Measurements from ENCODE around the gene BPHL.
"Not testable (repeated sequence)": the region's sequence is repeated elsewhere in the genome, so short reads cannot be mapped to it uniquely, and the experiment has no call there.

The BPHL gene

DNA sequence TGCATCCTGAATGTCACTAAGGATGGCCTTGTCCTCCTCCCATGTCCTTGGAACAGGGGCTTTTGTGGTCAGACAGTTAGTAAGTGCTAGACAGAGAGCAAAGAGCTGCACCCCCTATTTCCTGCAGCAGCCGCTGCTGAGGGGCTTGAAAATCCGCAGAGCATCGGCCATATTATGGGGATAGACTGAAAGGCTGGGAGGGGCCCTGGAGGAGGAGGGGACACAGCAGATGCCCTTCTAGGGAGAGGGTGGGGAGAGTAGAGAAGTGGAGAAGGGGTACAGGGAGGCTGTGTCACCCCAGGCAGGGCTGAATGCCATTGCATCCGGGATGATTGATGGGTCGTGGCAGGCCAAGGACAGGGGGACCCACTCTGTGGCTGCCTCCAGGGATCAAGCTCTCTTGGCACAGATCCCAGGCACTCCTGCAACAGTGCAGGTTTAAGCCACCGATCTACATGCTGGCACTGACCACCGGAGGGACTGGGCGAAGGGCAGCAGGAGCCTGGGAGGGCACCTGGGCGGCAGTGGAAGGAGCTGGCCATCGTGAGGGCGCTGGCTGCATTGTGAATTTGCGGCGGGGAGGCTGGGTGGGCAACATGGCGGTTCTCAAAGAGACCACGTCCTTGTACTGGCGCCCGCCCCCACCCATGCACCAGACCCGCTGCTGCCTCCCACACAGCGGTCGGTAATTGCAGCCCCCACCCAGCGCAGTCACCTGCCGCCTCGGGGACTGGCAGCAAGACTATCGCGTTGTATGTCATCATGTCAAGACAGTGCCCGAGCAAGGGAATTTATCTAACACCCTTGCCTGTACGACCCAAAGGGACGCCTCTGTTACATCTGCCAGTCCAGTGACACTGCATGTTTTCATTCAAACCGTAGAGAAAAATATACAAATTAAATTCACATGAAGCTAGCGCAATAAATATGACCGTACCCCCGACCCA lies 37.9 kb downstream of the BPHL start:
- not testable (repeated sequence) for DNase-seq (ENCODE audit: low read depth)

GRCh38 chr6:3157131-3157933 lies 38.8 kb downstream of the BPHL start, which contains the start of gene TUBB2A:
Gene TUBB2A (minus strand): TSS chr6:3157544. CDS start chr6:3157463, 81 bp downstream.
- DNase-seq (ENCODE audit: low read depth) = peak; percentile 58

GRCh38 chr6:3159805-3160781 lies 41.6 kb downstream of the BPHL start:
- DNase-seq (ENCODE audit: low read depth) = no peak

DNA sequence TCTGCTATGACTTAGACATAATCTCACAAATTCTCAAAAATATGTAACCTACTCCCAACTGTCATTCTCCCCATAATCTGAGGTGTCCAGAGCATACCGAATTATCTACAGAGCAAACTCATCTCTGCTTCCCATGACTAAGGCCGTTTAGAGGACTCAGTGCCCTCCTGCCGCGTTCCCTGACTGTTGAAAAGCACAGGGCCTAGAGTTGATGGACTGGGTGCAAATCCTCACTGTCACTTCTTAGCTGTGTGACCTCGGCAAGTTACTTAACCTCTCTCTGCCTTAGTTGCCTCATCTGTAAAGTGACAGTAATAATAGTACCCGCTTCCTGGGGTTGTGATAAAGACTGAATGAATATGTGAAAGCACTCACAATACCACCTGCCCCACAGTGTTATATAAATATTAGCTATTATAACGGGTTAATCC lies 43.6 kb downstream of the BPHL start:
- DNase-seq (ENCODE audit: low read depth) = no peak

GRCh38 chr6:3162565-3163247 lies 44.2 kb downstream of the BPHL start:
- peak; percentile 61 for DNase-seq (ENCODE audit: low read depth)

GRCh38 chr6:3163248-3163594 lies 44.7 kb downstream of the BPHL start:
- DNase-seq (ENCODE audit: low read depth) = no peak

DNA sequence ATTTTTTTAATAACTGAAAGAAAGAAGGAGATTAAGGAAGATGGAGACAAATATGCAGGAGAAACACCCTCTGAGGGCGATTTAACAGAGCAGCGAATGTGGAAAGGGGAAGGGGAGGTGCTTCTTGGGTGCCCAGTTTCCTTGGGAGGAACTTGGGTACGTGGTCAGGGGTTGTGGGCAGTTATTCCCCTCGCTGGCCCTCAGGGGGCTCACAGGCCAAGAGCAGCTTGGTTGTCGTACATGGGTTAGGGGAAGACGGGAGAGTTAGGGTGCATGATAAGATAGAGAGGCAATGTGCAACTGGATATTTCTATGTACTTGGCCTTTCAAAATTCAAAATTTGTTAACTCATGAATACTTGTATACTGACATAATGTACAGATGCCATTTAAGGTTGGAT lies 45.9 kb downstream of the BPHL start:
- no peak for DNase-seq (ENCODE audit: low read depth)

- DNase-seq (ENCODE audit: low read depth) = no peak
Measured at GRCh38 chr6:3165631-3166534, 47.4 kb downstream of the BPHL start.

GRCh38 chr6:3166535-3167225 lies 48.2 kb downstream of the BPHL start:
- DNase-seq (ENCODE audit: low read depth) = not testable (repeated sequence)

- not testable (repeated sequence) for DNase-seq (ENCODE audit: low read depth)
Measured at GRCh38 chr6:3168046-3168445, 49.5 kb downstream of the BPHL start.

- not testable (repeated sequence) for DNase-seq (ENCODE audit: low read depth)
Measured at GRCh38 chr6:3170676-3171075, 52.2 kb downstream of the BPHL start.

- DNase-seq (ENCODE audit: low read depth) = not testable (repeated sequence)
Measured at GRCh38 chr6:3171313-3172175, 53.0 kb downstream of the BPHL start.

DNA sequence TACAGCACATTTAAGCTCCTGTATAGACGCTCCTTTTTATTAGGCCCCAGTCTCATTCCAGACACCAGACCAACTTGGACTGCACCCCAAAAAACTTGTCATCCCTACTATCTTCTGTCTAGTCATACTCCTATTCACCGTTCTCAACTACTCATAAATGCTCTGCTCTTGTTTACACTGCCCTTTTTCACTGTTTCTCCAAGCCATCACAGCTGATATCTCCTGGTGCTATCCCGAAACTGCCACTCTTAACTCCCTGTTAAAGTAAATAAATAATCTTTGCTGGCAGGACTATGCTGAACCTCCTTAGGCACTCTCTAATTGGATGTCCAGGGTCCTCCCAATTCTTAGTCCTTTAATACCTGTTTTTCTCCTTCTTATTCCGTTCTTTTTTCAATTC lies 54.3 kb downstream of the BPHL start:
- not testable (repeated sequence) for DNase-seq (ENCODE audit: low read depth)

DNA sequence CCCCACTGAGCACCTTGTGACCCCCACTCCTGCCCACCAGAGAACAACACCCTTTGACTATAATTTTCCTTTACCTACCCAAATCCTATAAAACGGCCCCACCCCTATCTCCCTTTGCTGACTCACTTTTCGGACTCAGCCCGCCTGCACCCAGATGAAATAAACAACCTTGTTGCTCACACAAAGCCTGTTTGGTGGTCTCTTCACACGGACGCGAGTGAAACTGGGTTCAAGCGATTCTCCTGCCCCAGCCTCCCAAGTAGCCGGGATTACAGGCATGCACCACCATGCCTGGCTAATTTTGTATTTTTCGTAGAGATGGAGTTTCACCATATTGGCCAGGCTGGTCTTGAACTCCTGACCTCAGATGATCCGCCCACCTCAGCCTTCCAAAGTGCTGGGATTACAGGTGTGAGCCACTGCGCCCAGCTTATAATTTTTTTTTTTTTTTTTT lies 55.2 kb downstream of the BPHL start:
- DNase-seq (ENCODE audit: low read depth) = not testable (repeated sequence)

GRCh38 chr6:3175715-3176402 lies 57.3 kb downstream of the BPHL start:
- no peak for DNase-seq (ENCODE audit: low read depth)

- DNase-seq (ENCODE audit: low read depth) = no peak
Measured at GRCh38 chr6:3176562-3177355, 58.2 kb downstream of the BPHL start.

GRCh38 chr6:3178666-3179065 lies 60.2 kb downstream of the BPHL start:
- not testable (repeated sequence) for DNase-seq (ENCODE audit: low read depth)
